IPS-NIHi7 (cell line): ENCODE measurements around the gene CHRNA3.

Experiments used
- DNase-seq: peaks from one replicate; pipeline ENCODE4 v3.0.0; 2012; ENCODE audit warnings: mixed read lengths; ENCODE audit errors: extremely low spot score

The CHRNA3 gene

DNA sequence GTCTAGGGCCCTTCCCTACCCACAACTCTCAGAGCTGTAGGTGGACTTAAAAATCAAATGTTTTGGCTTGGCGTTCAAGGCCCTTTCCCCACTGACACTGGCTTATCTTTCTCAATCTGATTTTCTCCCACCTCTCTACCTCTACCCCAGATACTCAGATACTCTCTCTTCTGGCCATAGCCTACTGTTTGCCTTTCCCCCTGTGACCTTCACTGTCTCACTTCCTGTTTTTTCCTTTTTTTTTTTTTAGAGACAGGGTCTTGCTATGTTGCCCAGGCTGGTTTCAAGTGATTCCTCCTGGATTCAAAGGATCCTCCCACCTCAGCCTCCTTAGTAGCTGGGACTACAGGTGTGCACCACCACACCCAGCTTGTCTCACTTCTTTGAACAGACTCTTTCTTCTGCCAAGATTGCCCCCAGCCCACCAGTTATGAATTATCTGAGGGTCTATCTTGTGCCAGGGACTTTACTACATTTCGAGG, 15.6 kb upstream of the CHRNA3 start:
- no peak for DNase-seq

DNA sequence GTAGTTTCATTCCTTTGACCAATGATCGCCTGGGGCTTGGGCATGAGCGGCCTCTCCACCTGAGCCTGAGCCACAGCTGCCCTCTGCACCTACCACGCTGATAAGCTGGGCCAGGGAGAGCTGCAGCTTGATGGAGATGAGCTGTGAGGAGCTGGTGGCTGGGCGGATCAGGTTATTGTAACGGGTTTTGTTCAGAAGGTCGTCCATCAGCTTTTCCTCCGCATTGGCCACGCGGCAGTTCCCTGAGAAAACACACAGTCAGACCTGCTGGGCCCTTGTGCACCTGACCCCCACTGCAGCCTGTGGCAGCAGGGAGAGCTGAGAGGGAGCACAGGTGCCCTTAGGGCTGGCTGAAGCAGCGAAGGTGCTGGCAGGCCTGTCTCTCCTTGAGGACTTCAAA, 14.6 kb upstream of the CHRNA3 start:
- no peak for DNase-seq

DNA sequence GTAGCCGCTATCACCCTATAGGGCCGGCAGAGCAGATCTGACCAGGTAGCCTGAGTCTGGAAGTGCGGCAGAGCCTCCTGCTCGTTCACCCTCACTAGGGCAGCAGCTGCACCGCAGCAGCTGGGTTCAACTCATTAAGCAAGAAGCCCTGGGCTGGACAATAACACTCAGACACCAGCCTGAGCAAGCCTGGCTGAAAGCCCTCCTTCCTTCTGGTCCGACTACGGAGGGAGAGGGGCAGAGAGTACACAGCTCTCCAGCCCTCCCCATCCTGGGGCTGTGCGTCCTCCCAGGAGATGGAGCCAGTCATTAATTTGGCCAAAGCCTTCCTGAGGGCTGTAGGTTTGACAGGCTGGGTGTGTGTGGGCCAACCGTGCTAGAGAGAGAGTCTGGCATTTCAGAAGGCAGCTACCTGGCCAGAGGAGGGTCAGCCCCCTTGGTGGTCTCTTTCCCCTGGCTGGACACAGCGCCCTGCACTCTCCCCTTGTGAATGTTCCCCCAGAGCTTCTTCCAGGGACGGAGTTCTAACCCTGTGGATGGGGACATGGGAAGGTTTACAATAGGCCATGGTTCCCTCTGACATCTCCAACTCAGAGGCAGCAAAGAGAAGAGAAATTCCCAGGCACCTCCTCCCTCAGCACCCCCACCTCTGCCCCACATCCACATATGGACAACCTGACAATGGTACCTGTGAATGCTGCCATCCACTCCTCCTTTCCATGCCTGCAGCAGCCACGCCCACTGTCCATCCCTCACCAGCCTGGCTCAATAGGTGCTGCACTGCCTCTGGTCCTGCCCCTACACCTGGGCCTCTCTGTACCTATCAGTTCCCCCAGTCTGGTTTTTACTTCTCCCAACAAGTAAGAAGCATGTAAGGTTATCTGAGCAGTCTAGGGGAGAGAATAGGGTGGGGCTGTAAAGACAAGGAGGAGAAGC, 13.7 kb upstream of the CHRNA3 start:
- no peak for DNase-seq

DNA sequence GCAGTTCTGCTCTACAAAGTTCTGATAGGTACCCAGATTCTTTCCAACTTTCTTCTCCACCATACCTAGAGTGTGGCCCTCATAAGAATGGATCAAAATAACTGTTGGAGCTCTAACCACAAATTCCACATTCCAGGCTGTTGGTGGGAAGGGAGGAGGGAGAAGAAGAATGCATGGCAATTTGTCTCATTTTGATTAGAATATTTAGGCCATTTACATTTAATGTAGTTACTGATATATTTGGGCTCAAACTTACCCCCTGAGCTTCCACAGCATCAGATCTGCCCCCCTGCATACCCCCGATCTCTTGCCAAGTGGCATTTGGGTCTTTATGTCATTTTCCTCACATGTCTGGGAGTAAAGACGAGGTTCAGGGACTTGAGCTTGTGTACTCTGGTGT, 12.6 kb upstream of the CHRNA3 start:
- no peak for DNase-seq

DNA sequence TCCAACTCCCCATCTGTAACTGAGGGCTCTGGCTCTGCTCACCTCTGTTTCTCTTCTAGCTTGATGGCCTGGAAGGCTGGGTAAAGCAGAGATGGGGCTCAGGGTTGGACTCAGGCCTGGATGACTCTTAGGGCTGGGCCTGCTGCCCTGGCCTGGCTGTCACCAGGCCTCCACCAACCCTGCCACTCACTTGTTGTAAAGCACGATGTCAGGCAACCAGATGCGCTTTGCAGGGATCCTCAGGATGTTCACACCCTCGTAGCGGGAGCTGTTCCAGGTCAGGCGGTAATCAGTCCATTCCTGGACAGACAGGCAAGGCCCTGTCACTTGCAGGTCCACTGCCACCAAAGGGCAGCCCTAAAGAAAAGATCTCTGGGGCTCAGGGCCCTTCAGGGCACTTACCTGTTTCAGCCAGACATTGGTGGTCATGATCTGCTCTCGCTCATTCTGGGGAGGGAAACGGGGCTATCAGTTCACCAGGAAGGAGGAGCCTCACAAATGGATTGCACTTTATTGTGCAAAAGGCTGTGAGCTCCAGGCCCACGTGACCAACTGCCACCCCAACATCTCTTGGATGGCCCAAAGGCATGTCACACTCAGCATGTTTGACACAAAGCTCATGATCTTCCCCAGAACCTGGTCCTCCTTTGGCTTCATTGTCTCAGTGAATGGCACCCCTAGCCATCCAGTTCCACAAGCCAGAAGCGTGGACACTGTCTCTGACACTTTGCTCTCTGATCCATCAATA, 10.3 kb upstream of the CHRNA3 start:
- no peak for DNase-seq

DNA sequence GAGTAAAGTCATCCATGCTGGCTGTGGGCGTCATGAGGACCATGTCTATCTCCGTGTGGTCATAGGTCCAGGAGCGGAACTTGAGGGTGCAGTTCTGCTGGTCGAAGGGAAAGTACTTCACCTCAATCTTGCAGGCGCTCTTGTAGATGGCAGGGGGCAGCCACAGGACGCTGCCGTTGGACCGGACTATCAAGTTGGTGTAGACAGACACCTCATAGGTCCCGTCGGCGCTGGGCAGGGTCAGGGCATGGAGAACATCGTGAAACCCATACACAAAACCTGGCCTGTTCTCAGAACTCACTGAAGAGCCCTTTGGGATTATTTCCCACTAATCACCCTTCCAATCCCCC, 8.9 kb upstream of the CHRNA3 start:
- no peak for DNase-seq

DNA sequence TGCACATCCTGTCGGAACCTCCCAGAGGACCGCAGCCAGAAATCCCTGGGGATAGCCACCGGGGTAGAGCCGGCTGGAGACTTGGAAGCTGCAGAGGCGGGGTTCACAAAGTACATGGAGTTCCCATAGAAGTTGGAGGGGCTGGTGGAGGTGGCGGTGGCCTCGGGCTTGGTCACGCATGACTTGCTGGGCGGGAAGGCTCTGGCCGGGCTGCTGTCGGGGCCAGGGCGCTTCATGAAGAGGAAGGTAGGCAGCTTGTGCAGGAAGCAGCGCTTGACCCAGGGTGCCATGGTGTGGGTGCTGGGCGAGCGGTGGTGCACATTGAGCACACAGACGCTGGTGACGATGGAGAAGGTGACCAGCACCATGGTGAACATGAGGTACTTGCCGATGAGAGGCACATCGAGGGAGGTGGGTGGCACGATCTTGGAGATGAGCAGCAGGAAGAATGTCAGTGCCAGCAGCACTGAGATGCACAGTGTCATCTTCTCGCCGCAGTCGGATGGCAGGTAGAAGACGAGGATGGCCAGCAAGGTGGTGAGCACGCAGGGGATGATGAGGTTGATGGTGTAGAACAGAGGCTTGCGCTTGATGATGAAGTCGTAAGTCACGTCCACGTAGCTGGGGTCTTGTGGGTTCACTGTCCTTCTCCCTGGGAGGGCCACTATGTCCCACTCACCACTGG, 8.4 kb upstream of the CHRNA3 start:
- DNase-seq, result no peak

DNA sequence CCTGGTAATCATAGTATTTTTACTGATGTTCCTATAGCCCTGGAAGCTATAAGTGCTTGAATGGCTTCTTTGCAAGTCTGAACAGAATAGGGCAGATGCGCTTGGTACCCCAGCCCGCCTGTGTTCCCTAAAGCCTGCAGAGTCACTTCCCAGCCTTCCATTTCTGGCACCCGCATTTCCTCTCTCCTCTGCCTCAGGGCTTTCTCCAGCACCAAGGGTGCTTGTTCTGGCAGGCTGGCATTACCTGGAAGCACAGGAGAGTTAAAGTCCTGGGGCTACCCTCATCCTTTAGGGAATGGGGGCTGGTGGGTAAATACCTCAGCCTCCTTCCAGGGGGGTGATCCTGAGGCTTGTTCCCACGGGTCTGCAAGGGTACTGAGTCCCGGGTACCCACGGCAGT, 7.4 kb upstream of the CHRNA3 start:
- DNase-seq, result no peak

DNA sequence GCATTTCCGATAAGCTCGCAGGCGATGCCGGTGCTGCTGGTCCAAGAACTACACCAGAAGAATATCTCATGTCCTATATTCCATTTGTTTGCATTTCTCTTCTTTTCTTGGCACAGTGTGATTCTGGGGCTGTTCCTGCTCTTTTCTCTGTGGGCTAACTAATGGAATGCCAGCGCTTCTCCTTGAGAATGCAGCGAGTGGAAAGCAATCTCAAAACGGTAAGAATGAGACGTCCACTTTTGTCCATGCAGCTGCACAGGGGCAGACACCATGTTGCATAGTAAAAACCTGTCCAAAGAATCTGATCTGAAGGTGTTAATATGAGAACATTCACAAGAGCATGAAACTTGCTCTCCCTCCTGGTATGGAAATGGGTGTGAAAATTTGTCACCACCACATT, 6.6 kb upstream of the CHRNA3 start:
- DNase-seq, result no peak

DNA sequence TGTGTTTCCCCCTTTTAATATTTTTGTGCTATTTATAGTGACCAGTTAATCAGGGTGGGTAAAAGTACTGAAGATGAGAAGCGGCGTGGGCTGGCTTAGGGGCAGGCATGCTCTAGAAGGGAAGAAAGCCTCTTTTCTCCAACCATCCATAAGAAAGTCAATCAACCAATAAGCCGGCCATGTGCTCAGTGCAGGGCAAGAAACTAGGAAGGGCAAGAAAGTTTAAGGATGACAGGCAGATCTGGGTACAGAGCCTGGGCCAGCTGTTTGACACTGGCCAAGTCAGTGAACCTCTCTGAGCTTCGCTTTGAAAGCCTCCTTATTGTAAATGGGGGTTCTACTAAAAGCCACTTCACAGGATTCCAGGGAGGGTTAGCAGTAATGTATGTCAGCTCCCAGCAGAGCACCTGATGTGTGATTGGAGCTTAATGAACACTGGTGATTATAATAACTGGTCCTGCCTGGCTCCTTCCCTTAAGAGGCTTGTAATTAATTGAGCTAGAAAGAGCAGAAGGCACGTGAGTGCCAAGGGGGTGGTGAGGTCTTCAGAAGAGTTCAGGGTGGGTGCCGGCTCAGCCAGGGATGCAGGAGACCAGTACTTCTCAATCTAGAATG, 5.7 kb upstream of the CHRNA3 start:
- no peak for DNase-seq

DNA sequence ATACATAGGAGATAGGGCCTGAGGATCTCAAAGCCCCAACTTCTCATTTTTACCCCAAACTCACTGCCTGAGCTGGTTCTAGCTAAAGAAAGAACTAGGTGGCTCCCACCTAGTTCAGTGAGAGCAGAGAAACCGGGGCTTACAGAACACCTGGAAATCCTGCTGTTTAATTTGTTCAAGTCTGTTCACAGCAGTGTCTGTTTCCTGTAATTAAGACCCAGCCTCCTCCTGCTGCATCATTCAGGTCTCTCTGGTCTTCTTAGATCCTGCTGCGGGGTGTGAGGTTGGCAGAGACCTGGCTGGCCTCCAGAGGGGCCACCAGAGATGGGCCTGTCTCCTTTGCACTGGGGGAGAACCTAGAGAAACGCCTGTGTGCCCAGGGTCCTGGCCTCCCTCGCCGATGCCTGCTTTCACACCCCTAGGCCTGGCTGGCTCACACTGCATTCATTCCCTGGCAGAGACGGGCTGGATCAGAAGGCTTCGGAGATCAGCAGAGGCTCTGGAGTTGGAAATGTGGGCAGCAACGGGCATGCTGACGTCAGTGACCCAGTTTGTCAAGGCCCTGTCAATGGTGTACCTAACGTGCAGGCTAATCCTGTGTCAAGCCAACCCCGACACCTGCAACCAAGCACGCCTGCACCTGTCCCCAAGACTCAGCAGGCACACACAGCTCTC, 4.9 kb upstream of the CHRNA3 start:
- DNase-seq, result no peak

DNA sequence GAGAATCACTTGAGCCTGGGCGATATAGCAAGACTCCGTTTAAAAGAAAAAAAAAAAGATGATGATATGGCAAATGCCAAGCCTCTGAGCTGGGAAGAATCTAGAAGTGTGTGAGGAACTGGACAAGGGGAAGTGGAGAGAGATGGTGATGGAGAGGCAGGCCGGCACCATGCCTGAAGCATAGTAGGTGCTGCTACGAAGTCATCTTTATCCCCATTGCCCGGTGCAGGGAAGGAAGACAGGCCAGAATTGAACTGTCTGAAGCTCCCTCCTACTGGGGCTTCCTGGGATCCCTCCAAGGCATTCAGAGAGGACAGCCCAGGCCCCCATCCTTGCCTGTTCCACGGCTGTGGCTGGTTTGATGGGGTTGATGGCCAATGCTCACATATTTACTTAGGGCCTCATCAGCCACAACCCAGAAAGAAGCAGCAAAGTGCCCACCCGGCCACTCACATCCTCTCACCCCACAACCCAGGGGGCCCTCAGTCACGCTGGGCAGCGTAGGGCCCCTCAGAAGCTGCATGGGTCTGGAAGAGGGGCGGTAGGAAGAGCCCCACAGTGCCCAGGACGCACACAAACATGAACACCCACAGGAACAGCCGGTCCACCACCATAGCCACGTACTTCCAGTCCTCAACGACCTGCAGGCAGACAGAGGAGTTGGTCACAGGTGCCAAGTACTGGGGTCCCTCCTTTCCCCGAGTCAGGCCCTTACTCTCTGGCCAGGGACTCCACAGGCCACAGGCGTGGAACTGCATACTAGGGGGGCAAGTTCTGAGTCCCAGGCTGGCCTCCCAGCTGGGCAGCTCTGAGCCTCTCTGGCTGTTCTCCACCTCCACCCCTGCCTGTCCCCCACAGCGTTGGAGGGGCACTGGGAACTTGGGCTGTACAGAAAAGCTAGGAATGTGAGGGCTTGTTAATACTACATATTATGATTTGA, 4.1 kb upstream of the CHRNA3 start:
- DNase-seq, result no peak

DNA sequence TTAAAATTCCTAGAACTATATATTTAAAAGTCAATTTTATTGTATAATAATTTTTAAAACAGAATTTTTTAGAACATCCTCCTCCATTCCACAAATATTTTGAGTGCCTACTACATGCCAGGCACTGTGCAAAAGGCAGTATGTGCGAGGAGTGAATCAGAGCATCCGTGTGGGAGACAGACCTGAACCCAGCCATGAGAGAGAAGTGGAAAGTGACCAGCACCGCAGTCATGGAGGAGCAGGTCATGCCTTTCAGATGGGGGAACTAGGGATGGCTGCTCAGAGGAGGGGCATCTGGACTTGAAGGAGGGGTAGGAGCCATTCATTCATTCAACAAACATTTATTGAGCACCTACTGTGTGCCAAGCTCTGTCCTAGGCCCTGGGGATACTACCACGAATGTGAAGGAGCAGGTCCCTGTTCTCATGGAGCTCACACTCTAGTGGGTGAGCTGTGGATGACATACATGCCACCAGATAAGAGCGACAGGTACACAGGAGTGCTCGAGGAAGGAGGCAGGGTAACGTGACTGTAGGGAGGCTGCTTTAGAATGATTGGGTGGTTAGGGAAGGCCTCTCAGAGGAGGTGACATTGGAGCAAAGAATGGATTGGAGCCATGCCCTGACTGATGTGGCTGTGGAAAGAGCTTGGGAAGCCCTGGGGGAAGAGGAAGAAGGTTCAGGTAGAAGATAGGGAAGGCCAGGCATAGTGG, 3.1 kb upstream of the CHRNA3 start:
- DNase-seq, result no peak

DNA sequence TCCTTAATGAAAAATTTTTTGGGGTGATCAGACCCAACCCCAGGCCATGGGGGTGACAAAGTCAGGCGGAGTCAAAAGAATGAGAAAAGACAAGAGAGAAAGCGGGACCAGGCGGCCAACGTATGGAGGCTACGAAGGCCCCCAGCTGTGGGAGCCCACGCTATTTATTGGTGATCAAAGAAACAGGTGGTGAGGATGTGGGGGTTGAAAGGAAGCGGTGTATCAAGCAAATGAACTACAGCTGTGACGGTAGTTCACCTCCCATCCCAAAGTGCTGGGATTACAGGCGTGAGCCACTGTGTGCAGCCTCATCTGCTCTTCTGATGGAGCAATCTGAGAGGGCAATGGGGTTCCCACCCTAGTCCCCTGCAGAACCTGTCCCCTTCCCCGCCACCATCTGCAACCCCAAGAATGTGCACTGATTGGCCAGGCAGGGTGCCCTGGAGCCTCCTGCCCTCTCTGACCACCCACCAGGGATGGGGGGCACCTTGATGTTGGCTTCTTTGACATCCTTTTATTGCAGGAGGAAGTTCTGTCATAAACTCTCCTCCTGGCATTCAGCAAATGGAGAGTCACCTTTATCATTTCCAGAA, 1.1 kb upstream of the CHRNA3 start:
- DNase-seq, result no peak

DNA sequence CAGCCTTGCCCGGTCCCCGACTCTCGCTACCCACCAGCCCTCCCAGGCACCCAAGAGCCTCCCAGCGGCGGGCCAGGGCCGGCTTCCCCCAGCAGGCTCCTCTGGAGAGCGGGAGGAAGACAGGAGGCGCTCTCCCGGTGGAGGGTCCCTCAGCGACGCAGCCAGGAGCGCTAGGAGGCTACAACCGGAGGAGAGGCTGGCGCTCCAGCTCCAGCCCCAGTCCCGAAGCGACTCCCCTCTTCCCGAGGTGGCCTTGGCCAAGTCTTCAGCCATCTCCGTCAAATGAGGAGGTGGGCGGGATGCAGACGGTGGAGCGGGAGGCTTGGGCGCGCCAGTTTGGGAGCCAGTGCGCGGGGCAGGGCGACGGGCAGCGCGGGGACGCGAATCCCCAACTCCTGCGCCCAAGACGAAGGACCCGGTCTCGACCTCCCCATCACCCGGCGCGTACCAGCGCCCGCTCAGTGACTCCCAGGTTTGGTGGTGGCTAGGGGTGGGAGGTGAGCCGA, 722 bp downstream of the CHRNA3 start:
- DNase-seq, result peak; percentile 86

DNA sequence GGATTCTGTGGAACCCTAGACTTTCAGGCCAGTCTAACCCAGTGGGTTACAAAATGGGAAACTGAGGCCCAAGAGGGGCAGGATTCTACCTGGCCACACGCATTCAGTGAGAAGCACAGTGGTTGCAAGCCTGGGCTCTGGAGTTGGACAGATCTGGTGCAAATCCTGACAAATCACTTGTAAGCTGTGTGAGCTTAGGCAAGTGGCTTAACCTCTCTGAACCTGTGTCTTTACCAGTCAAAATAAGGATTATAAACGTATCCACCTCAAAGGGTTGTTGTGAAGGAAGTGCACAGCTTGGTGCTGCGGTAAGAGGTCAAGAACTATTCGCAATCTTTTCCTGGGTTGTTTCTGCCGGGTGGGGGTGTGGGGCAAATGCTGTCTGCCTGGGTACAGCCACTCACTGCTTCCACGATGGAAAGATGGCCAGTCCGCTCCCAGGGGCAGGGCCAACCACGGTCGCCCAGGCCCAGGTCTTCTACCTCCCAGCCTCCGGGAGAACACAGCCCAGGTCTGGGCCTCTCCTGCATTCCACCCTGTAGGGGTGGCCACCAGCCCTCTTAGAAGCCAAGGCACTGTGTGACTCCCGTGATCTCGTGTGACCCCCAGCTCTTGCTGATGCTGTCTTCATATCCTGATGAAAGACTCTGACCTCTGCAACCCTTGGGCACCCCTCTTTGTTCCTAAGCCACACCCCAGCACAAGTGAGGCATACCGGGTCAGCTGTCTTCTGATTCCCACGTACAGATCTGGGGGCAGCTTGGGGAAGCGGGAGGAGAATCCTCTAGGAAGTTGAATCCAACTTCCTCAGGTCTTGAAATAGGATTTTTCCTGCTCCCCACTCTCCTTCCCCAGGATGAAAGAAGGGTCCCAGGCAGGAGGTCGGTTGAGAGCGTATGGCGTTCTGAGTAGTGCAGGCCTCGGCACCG, 1.5 kb downstream of the CHRNA3 start:
- peak; percentile 45 for DNase-seq

DNA sequence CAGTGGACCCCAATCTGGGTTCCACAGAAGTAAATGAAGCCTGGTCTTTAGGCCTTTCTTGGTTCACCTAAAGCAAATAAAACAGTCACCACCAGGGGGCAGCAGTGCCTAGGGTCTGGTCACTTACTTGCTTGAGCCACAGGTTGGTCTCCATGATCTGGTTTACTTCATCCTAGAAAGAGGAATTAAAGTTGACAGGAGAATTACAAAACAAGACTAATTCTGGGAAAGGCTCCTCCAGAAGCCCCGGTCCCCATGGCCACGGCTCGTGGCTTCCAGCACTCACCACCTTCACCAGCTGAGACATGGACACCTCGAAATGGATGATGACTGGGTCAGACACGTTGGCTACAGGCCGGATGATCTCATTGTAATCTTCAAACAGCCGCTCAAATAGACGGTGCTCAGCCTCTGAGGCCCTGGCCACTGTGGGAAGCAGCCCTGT, 2.3 kb downstream of the CHRNA3 start:
- peak; percentile 91 for DNase-seq

DNA sequence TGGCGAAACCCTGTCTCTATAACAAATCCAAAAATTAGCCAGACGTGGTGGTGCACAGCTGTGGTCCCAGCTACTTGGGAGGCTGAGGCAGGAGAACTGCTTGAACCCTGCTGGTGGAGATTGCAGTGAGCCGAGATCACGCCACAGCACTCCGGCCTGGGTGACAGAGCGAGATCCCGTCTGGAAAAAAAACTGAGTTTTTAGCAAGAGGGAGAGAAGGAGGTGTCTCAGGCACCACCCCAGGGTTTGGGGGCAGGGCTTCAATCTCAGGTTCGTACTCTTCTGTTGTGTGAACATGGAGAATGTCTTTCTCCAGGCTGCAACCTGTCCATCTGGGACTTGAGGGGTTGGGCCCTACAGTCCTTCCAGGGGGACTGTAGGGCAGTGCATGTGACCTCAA, 2.7 kb downstream of the CHRNA3 start:
- no peak for DNase-seq
